Right renal cortex interstitium (tissue), 3 donors: ENCODE measurements around the gene PTTG2. TPM values are rescaled to one million over a fixed set of nuclear protein-coding genes. Genes with fewer than 3 reads are reported as not detected.

Source experiments
- DNase-seq, 3 donors: peaks; one replicate each; pipeline ENCODE4 v3.0.0-alpha.2; 2013; ENCODE audit warnings: low read depth in 3 of 3, low spot score in 2 of 3
- polyA plus RNA-seq, 3 donors: library from polyadenylated mRNA; unstranded; fragments of 120-200 nt; gene quantifications; one replicate each; pipeline ENCODE4 v1.2.1, GENCODE V29; 2013; ENCODE audit not compliant: insufficient read length in 3 of 3

Gene PTTG2
- polyA plus RNA-seq, 3 donors, result 0.28 TPM; not detected in 2

GRCh38 chr4:37982736-37983135 lies 22.5 kb downstream of the PTTG2 start:
- DNase-seq, result no peak

- DNase-seq, result no peak
Observed at GRCh38 chr4:37983951-37984350, 23.8 kb downstream of the PTTG2 start.

GRCh38 chr4:37985730-37986275 lies 25.6 kb downstream of the PTTG2 start:
- no peak for DNase-seq

GRCh38 chr4:37988670-37989069 lies 28.5 kb downstream of the PTTG2 start:
- peak in 1 of 3 donors; percentile 72 for DNase-seq

GRCh38 chr4:37989398-37990260 lies 29.4 kb downstream of the PTTG2 start:
- DNase-seq, result no peak

- no peak for DNase-seq
Observed at GRCh38 chr4:37990731-37991245, 30.6 kb downstream of the PTTG2 start.

GRCh38 chr4:37991623-37992410 lies 31.6 kb downstream of the PTTG2 start:
- DNase-seq, result no peak

- DNase-seq, result no peak
Observed at GRCh38 chr4:37993806-37994205, 33.6 kb downstream of the PTTG2 start.

GRCh38 chr4:37994569-37994968 lies 34.4 kb downstream of the PTTG2 start:
- DNase-seq, result no peak

GRCh38 chr4:37995299-37995821 lies 35.2 kb downstream of the PTTG2 start:
- no peak for DNase-seq

- DNase-seq, result no peak
Observed at GRCh38 chr4:37995981-37996775, 36.0 kb downstream of the PTTG2 start.

GRCh38 chr4:37998226-37998625 lies 38.0 kb downstream of the PTTG2 start:
- no peak for DNase-seq

- no peak for DNase-seq
Observed at GRCh38 chr4:37999000-37999716, 39.0 kb downstream of the PTTG2 start.

- DNase-seq, result no peak
Observed at GRCh38 chr4:37999965-38000364, 39.8 kb downstream of the PTTG2 start.

GRCh38 chr4:38001927-38002326 lies 41.7 kb downstream of the PTTG2 start:
- no peak for DNase-seq

- no peak for DNase-seq
Observed at GRCh38 chr4:38002451-38003071, 42.4 kb downstream of the PTTG2 start.

GRCh38 chr4:38003102-38003501 lies 42.9 kb downstream of the PTTG2 start:
- no peak for DNase-seq

- no peak for DNase-seq
Observed at GRCh38 chr4:38003628-38004027, 43.4 kb downstream of the PTTG2 start.

GRCh38 chr4:38004062-38004461 lies 43.9 kb downstream of the PTTG2 start:
- DNase-seq, result no peak
